Prostate gland (tissue), 2 donors: ENCODE measurements around the gene ATAD3C. TPM values are rescaled to one million over a fixed set of nuclear protein-coding genes. Genes with fewer than 3 reads are reported as not detected.
"Not testable (repeated sequence)": the region's sequence is repeated elsewhere in the genome, so short reads cannot be mapped to it uniquely, and the experiment has no call there.

Source experiments
- DNase-seq: peaks from one replicate; pipeline ENCODE4 v3.0.0-alpha.2; 2019; ENCODE audit warnings: low spot score
- H3K27ac ChIP-seq, 2 donors: fragments of 200-600 bp; sonication (generic); 2 replicates each; pipeline ENCODE4 v1.5.1; 2017 to 2019
- H3K27me3 ChIP-seq: fragments of 200-600 bp; sonication (generic); replicated peaks from 2 replicates; pipeline ENCODE4 v1.5.1; 2019; ENCODE audit not compliant: insufficient read depth
- H3K36me3 ChIP-seq, 2 donors: fragments of 200-600 bp; sonication (generic); 1 replicate in 1 of 2; 2 replicates in 1 of 2; pipeline versions ENCODE4 v1.5.1 to v1.8.1; 2017 to 2019
- H3K4me1 ChIP-seq: fragments of 200-600 bp; sonication (generic); replicated peaks from 2 replicates; pipeline ENCODE4 v1.5.1; 2019
- H3K4me3 ChIP-seq, 2 donors: fragments of 200-600 bp; sonication (generic); 2 replicates each; pipeline ENCODE4 v1.5.1; 2017 to 2019
- H3K9me3 ChIP-seq: fragments of 200-600 bp; sonication (generic); 2 replicates; pipeline ENCODE4 v1.5.1; 2017
- POLR2A ChIP-seq: fragments of 450-650 bp; IDR thresholded peaks from one replicate; pipeline ENCODE4 v1.6.1; 2016; ENCODE audit warnings: antibody characterized with exemption, mild to moderate bottlenecking
- POLR2AphosphoS5 ChIP-seq: sonication (generic); formaldehyde crosslinking; IDR thresholded peaks from one replicate; pipeline ENCODE4 v1.6.1; 2017; ENCODE audit warnings: antibody characterized with exemption
- WGBS: methylation state at CpG from one replicate; pipeline ENCODE4 v1.1.5; 2018; 5-methylcytosine and 5-hydroxymethylcytosine counted together
- intact Hi-C: fragments of 100-400 bp; cut with DNase I; formaldehyde crosslinking; loops from one replicate; pipeline ENCODE4 v1.14.2; 2022
- total RNA-seq, 2 donors: library from RNA; depleted of rRNA; stranded (reverse); fragments of >200 nt; gene quantifications; one replicate each; pipeline ENCODE4 v1.1.0, GENCODE V29; 2016
- TF ChIP-seq, protein P1 (sequence below), 4 experiments: fragments of 200-600 bp in 2 of 4; fragments of 450-650 bp in 2 of 4; sonication (generic) in 2 of 4; IDR thresholded peaks; 1 replicate in 3 of 4; 2 replicates in 1 of 4; pipeline ENCODE4 v1.5.1; 2016 to 2019; ENCODE audit warnings: antibody characterized with exemption in 4 of 4, mild to moderate bottlenecking in 2 of 4, moderate library complexity in 2 of 4

The ATAD3C gene
- total RNA-seq, 2 donors from 2014 or later: 7.3 to 9.9 TPM

DNA sequence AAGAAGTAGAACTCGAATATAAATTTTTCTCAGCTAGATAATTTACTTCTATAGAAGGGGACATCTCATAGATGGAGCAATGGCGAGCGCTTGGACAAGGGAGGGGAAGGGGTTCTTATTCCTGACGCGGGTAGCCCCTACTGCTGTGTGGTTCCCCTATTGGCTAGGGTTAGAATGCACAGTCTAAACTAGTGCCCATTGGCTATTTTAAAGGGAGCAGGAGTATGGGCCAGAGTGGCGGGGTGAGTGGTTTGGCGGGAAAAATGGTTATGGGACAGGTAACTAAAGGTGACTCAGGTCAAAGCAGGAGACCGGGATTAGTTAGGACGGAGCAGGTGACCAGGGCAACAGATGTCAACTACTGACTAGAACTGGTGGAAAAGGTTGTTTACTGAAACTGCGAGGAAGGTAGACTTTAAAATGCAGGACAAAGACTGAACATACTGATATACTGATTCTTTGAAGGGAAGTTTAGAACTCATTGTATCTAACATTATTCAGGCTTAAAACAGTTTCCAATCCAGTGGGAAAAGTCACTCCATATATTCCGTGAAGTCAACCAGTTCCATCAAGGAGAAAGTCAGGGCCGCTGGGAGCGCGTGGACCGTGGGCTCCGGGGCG, 61.5 kb downstream of the ATAD3C start:
- DNase-seq: no peak
- Histone ChIP-seq H3K9me3 (no peaks in the 10 kb centered on the region), H3K4me3 (peak overlapping the region; percentile 71 to 91), H3K27ac (peak overlapping the region; percentile 88 to 90), H3K36me3 (no peaks in the 10 kb centered on the region), H3K27me3 (no peaks in the 10 kb centered on the region), H3K4me1 (peaks cover 3% of the 10 kb centered on the region)
- TF ChIP-seq, protein P1, sequence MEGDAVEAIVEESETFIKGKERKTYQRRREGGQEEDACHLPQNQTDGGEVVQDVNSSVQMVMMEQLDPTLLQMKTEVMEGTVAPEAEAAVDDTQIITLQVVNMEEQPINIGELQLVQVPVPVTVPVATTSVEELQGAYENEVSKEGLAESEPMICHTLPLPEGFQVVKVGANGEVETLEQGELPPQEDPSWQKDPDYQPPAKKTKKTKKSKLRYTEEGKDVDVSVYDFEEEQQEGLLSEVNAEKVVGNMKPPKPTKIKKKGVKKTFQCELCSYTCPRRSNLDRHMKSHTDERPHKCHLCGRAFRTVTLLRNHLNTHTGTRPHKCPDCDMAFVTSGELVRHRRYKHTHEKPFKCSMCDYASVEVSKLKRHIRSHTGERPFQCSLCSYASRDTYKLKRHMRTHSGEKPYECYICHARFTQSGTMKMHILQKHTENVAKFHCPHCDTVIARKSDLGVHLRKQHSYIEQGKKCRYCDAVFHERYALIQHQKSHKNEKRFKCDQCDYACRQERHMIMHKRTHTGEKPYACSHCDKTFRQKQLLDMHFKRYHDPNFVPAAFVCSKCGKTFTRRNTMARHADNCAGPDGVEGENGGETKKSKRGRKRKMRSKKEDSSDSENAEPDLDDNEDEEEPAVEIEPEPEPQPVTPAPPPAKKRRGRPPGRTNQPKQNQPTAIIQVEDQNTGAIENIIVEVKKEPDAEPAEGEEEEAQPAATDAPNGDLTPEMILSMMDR (IDR thresholded peaks at IDR 0.05): no peak
- TF ChIP-seq POLR2A: no peak
- no peak for TF ChIP-seq POLR2AphosphoS5
- WGBS: 13% methylated on average over 17 of the region's 17 CpGs
- intact Hi-C loops: no loop called here

DNA sequence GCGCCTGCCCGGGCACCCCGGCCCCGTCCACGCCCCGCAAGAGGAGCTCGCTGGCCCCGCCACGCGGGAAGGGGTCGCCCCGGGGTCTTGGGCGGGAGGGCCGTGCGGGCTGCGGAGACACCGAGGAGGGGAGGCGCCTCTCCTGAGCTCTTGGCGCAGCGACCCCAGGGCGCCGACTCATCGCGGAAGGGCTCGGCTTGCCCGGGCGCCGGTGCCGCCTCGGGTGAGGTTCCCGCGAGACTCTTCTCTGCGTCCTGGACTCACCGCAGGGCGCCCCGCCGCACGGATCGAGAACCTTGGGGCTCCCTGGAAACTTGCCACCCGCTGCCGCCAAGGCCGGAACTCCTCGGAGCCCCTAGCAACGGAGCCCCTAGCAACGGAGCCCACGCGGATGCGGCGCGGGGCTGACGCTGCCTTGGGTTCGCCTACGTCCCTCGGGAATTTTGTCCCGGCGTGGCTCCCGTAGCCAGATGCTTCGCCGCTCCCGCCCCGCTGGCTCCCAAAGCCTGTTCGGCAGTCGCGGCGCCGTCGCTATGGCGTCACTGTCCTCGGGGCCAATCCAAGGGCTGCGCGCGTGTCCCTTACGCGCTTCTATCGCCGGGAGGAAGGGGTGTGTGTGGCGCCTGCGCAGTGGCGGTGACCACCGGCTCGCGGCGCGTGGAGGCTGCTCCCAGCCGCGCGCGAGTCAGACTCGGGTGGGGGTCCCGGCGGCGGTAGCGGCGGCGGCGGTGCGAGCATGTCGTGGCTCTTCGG, 62.2 kb downstream of the ATAD3C start, which contains the start of gene ATAD3A:
ATAD3A (plus strand) TSS at position 630 of the 753 bp plus-strand sequence; CDS start at position 737, 107 bp downstream.
- no peaks in the 10 kb centered on the region for H3K27me3 ChIP-seq
- TF ChIP-seq, protein P1 (IDR thresholded peaks at IDR 0.05): peak in 2 of 4 experiments; percentile 26 to 28
- TF ChIP-seq POLR2AphosphoS5 (peak; percentile 100), POLR2A (peak; percentile 64)
- H3K4me1 ChIP-seq: peaks cover 3% of the 10 kb centered on the region
- intact Hi-C loops: no loop called here
- no peaks in the 10 kb centered on the region for H3K9me3 ChIP-seq
- H3K27ac ChIP-seq: peak within 1 kb of the TSS; percentile 88 to 90
- peak within 1 kb of the TSS; percentile 71 to 91 for H3K4me3 ChIP-seq
- DNase-seq: peak; percentile 98
- no peaks in the 10 kb centered on the region for H3K36me3 ChIP-seq
- WGBS: 0% methylated on average over 14 of the region's 99 CpGs

DNA sequence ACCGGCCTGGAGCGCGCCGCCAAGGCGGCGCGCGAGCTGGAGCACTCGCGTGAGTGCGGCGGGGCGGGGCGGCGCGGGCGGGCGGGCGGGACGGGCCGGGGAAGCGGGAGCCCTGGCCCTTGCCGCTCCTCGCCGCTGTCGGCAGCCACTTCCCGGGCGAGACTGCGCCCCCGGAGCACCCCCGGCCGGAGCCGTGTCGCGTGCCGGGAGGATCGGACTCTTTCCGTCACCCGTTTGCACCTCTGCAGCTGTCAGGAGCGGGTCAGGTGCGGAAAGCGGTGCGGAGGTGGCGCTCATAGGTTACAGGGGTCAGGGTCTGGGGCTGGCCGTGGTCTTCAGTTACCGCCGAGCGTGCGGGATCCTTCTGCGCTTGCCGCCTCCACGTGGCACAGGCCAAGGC, 62.9 kb downstream of the ATAD3C start:
- Histone ChIP-seq H3K27ac (peak overlapping the region in 1 of 2 donors; percentile 90), H3K4me3 (peak overlapping the region; percentile 71 to 91)
- H3K36me3 ChIP-seq, H3K4me1 ChIP-seq, intact Hi-C loops, H3K9me3 ChIP-seq, DNase-seq, H3K27me3 ChIP-seq: not testable (repeated sequence)
- WGBS: 0% methylated on average over 3 of the region's 52 CpGs

DNA sequence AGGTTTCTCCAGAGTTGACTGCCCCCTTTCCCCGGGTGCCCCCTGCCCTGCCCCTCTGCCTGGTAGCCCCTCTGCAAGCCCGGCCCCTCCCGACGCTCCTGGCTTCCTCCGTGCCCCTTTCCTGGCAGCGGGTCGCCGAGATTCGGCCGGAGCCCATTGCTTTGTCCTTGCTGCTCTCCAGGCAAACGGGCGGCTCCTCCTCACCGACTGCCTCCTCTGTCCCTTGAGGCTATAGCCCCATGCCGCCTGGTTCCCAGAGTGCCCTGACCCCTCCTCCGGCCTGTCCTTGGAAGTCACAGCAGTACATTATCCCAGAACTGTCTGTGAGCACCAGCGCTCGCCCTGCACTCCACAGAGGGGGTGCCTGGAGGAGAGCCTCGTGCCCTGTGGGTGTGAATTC, 64.2 kb downstream of the ATAD3C start:
- DNase-seq, H3K27ac ChIP-seq, intact Hi-C loops, H3K27me3 ChIP-seq, H3K9me3 ChIP-seq, H3K4me3 ChIP-seq, H3K4me1 ChIP-seq, H3K36me3 ChIP-seq: not testable (repeated sequence)
- 89% methylated on average over 16 of the region's 18 CpGs for WGBS

DNA sequence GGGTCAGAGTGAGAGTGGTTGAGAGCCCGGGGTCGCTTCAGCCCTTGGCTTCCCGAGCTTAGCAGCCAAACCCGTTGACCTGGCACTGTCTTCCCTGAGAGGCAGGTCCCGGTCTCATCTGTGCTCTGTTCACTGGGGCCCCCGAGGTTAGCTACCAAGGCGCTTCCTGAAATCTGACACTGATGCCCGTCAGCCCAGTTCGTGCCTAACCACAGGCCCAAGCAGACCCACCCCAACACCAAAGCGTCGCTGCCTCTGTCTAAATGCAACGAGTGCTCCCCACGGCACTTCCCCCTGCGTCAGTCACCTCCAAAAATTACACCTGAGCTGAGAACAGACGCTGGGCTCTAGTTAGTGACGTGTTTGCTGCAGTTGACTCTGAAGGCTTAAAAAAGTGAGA, 64.9 kb downstream of the ATAD3C start:
- 59% methylated on average over 16 of the region's 16 CpGs for WGBS
- H3K4me1 ChIP-seq, intact Hi-C loops: not testable (repeated sequence)

DNA sequence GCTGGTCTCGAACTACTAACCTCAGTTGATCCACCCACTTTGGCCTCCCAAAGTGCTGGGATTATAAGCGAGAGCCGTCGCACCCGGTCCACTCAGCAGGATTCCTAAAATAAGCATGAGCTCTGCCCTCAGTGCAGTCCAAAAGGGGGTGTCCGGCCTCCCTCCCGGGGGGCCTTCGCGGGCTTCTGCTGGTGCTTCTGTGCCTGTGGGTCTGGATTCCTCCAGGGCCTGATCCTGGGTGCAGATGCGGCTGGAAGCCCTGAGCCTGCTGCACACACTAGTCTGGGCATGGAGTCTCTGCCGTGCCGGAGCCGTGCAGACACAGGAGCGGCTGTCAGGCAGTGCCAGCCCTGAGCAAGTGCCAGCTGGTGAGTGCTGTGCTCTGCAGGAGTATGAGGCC, 67.4 kb downstream of the ATAD3C start:
- H3K27me3 ChIP-seq, H3K9me3 ChIP-seq, DNase-seq, H3K27ac ChIP-seq, H3K4me3 ChIP-seq, H3K4me1 ChIP-seq, intact Hi-C loops, H3K36me3 ChIP-seq: not testable (repeated sequence)
- WGBS: 94% methylated on average over 10 of the region's 14 CpGs

More for the DNA sequence above, 64.9 kb downstream of the ATAD3C start:
- H3K27me3 ChIP-seq, H3K4me3 ChIP-seq, H3K27ac ChIP-seq, H3K36me3 ChIP-seq, H3K9me3 ChIP-seq, DNase-seq: not testable (repeated sequence)
